ENCODE data around the gene TANC1.

GRCh38 chr2:159279700-159280099 is 311.3 kb downstream of the TANC1 start:
- TF ChIP-seq, protein P1, sequence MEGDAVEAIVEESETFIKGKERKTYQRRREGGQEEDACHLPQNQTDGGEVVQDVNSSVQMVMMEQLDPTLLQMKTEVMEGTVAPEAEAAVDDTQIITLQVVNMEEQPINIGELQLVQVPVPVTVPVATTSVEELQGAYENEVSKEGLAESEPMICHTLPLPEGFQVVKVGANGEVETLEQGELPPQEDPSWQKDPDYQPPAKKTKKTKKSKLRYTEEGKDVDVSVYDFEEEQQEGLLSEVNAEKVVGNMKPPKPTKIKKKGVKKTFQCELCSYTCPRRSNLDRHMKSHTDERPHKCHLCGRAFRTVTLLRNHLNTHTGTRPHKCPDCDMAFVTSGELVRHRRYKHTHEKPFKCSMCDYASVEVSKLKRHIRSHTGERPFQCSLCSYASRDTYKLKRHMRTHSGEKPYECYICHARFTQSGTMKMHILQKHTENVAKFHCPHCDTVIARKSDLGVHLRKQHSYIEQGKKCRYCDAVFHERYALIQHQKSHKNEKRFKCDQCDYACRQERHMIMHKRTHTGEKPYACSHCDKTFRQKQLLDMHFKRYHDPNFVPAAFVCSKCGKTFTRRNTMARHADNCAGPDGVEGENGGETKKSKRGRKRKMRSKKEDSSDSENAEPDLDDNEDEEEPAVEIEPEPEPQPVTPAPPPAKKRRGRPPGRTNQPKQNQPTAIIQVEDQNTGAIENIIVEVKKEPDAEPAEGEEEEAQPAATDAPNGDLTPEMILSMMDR (IDR thresholded peaks at IDR 0.05) = no peak
- TF ChIP-seq POLR2A (IDR thresholded peaks at IDR 0.05) = no peak
